ENCODE data around the gene LRP1B.

The LRP1B gene

DNA sequence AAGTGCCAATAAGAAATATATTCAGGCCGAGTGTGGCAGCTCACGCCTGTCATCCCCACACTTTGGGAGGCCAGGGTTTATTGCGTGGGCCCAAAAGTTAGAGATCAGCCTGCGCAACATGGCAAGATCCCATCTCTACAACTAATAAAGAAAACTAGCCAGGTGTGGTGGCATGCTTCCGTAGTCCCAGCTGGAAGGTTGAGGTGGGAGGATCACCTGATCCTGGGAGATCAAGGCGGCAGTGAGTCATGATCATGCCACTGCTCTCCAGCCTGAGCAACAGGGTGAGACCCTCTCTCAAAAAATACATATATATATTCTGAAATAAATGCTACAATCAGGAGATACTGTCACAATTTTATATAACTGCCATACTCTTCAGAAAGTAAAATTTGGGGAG lies 1745.9 kb downstream of the LRP1B start:
- H3K79me2 ChIP-seq (ENCODE audit: low read length), result no peaks in the 10 kb centered on the region
- TF ChIP-seq, protein P1, sequence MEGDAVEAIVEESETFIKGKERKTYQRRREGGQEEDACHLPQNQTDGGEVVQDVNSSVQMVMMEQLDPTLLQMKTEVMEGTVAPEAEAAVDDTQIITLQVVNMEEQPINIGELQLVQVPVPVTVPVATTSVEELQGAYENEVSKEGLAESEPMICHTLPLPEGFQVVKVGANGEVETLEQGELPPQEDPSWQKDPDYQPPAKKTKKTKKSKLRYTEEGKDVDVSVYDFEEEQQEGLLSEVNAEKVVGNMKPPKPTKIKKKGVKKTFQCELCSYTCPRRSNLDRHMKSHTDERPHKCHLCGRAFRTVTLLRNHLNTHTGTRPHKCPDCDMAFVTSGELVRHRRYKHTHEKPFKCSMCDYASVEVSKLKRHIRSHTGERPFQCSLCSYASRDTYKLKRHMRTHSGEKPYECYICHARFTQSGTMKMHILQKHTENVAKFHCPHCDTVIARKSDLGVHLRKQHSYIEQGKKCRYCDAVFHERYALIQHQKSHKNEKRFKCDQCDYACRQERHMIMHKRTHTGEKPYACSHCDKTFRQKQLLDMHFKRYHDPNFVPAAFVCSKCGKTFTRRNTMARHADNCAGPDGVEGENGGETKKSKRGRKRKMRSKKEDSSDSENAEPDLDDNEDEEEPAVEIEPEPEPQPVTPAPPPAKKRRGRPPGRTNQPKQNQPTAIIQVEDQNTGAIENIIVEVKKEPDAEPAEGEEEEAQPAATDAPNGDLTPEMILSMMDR (IDR thresholded peaks at IDR 0.05; ENCODE audit: low read length), result no peak
- TF ChIP-seq EZH2 (optimal IDR thresholded peaks at IDR 0.05; ENCODE audit: low read depth, low read length) (no peak), EZH2phosphoT487 (IDR thresholded peaks at IDR 0.05; ENCODE audit: low read length) (no peak)
- H3F3A ChIP-seq (ENCODE audit: insufficient read depth, low read length), result no peaks in the 10 kb centered on the region
- no peak overlapping the region for H2AFZ ChIP-seq (ENCODE audit: low read length)
- no peaks in the 10 kb centered on the region for H3K4me1 ChIP-seq (ENCODE audit: low read length)
- H4K20me1 ChIP-seq (ENCODE audit: insufficient read depth, low read length), result no peaks in the 10 kb centered on the region
- no peak overlapping the region for H3K4me3 ChIP-seq (ENCODE audit: low read length)
- H3K4me2 ChIP-seq (ENCODE audit: low read depth, low read length), result no peak overlapping the region
- H3K36me3 ChIP-seq (replicated peaks; ENCODE audit: insufficient read depth, low read length), result no peaks in the 10 kb centered on the region
- DNase-seq, result no peak
- no peaks in the 10 kb centered on the region for H3K27me3 ChIP-seq (replicated peaks; ENCODE audit: insufficient read depth, low read length)
- H3K9me2 ChIP-seq (replicated peaks; ENCODE audit: insufficient read depth, low read length), result no peaks in the 10 kb centered on the region
- H3K9me3 ChIP-seq (replicated peaks; ENCODE audit: insufficient read depth, low read length), result no peaks in the 10 kb centered on the region
- no peak overlapping the region for H3K27ac ChIP-seq (ENCODE audit: low read length)
- no peak overlapping the region for H3K9ac ChIP-seq (ENCODE audit: low read length)

DNA sequence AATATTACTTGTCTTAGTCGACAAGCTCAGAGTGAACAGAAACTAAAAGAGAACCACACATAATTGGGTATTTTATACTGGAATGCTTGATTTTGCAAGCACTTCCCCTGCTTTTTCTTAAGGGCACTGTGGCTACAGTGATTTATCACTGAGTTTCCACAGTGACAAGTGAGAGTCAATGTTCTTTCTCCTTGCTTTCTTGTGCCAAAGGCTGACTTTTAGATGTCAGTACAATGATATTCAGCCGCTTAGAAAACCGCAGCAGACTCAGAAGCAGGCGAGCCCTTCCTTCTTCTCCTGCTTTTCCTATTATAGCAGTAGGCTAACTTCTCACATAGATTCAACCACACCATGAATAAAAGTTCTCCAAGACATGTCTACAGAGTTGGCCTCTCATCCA lies 1747.0 kb downstream of the LRP1B start:
- Histone ChIP-seq H3K27me3 (replicated peaks; ENCODE audit: insufficient read depth, low read length) (no peaks in the 10 kb centered on the region), H4K20me1 (ENCODE audit: insufficient read depth, low read length) (no peaks in the 10 kb centered on the region), H3K79me2 (ENCODE audit: low read length) (no peaks in the 10 kb centered on the region), H3K9ac (ENCODE audit: low read length) (no peak overlapping the region), H3K9me2 (replicated peaks; ENCODE audit: insufficient read depth, low read length) (no peaks in the 10 kb centered on the region), H3K4me3 (ENCODE audit: low read length) (no peak overlapping the region), H3K36me3 (replicated peaks; ENCODE audit: insufficient read depth, low read length) (no peaks in the 10 kb centered on the region), H2AFZ (ENCODE audit: low read length) (no peak overlapping the region), H3K4me1 (ENCODE audit: low read length) (no peaks in the 10 kb centered on the region), H3K4me2 (ENCODE audit: low read depth, low read length) (no peak overlapping the region), H3K27ac (ENCODE audit: low read length) (no peak overlapping the region), H3F3A (ENCODE audit: insufficient read depth, low read length) (no peaks in the 10 kb centered on the region), H3K9me3 (replicated peaks; ENCODE audit: insufficient read depth, low read length) (no peaks in the 10 kb centered on the region)
- no peak for DNase-seq
- TF ChIP-seq EZH2 (optimal IDR thresholded peaks at IDR 0.05; ENCODE audit: low read depth, low read length) (no peak), EZH2phosphoT487 (IDR thresholded peaks at IDR 0.05; ENCODE audit: low read length) (no peak)
- TF ChIP-seq, protein P1 (IDR thresholded peaks at IDR 0.05; ENCODE audit: low read length), result no peak

DNA sequence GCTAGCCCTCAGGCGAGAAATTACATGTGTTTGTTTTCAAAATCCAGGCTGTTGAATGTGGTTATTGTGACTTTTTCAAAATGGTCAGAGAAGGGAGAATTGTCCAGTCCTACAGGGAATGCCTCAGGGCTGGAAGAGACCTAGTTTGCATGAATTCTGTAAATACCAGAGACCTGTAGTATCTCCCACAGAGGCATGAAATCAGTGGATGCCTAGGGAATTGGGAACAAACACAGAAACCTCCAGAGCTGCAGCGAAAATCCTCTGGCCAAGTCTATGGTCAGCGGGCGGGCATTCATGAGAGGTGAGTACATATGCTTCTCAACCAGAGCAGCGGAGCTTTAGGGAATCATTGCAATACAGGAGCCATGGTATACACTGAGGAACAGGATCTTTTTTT lies 1754.1 kb downstream of the LRP1B start:
- DNase-seq, result no peak
- H3K27ac ChIP-seq (ENCODE audit: low read length), result no peak overlapping the region

More for the DNA sequence above, 1754.1 kb downstream of the LRP1B start:
- no peak overlapping the region for H3K9ac ChIP-seq (ENCODE audit: low read length)
- H3K79me2 ChIP-seq (ENCODE audit: low read length), result no peaks in the 10 kb centered on the region
- no peaks in the 10 kb centered on the region for H3K4me1 ChIP-seq (ENCODE audit: low read length)
- H2AFZ ChIP-seq (ENCODE audit: low read length), result no peak overlapping the region
- H3K9me2 ChIP-seq (replicated peaks; ENCODE audit: insufficient read depth, low read length), result no peaks in the 10 kb centered on the region
- no peaks in the 10 kb centered on the region for H3K9me3 ChIP-seq (replicated peaks; ENCODE audit: insufficient read depth, low read length)
- H3K4me3 ChIP-seq (ENCODE audit: low read length), result no peak overlapping the region
- no peaks in the 10 kb centered on the region for H3F3A ChIP-seq (ENCODE audit: insufficient read depth, low read length)
- no peaks in the 10 kb centered on the region for H4K20me1 ChIP-seq (ENCODE audit: insufficient read depth, low read length)
- TF ChIP-seq EZH2 (optimal IDR thresholded peaks at IDR 0.05; ENCODE audit: low read depth, low read length), result no peak
- TF ChIP-seq, protein P1 (IDR thresholded peaks at IDR 0.05; ENCODE audit: low read length), result no peak
- no peak for TF ChIP-seq EZH2phosphoT487 (IDR thresholded peaks at IDR 0.05; ENCODE audit: low read length)
- no peaks in the 10 kb centered on the region for H3K36me3 ChIP-seq (replicated peaks; ENCODE audit: insufficient read depth, low read length)
- H3K27me3 ChIP-seq (replicated peaks; ENCODE audit: insufficient read depth, low read length), result no peaks in the 10 kb centered on the region
- H3K4me2 ChIP-seq (ENCODE audit: low read depth, low read length), result no peak overlapping the region
